Neural progenitor cell (in vitro differentiated cells): ENCODE measurements around the gene PFDN1. TPM values are rescaled to one million over a fixed set of nuclear protein-coding genes. Genes with fewer than 3 reads are reported as not detected.

ENCODE experiments used
- DNase-seq: peaks from one replicate; pipeline ENCODE4 v3.0.0-alpha.2; 2016; ENCODE audit warnings: low spot score
- H2AFZ ChIP-seq: fragments of 200-600 bp; sonication (generic); replicated peaks from 2 replicates; pipeline ENCODE4 v1.6.1; 2016; ENCODE audit warnings: antibody characterized with exemption
- H3F3A ChIP-seq: fragments of 200-600 bp; sonication (generic); 2 replicates; pipeline ENCODE4 v1.6.1; 2016; ENCODE audit warnings: antibody characterized with exemption, low read depth
- H3K27ac ChIP-seq: fragments of 200-600 bp; sonication (generic); 2 replicates; pipeline ENCODE4 v1.5.1; 2016; ENCODE audit warnings: mild to moderate bottlenecking
- H3K27me3 ChIP-seq: fragments of 200-600 bp; sonication (generic); 2 replicates; pipeline ENCODE4 v1.6.1; 2016; ENCODE audit warnings: mild to moderate bottlenecking, moderate library complexity
- H3K36me3 ChIP-seq: fragments of 200-600 bp; sonication (generic); 2 replicates; pipeline ENCODE4 v1.5.1; 2016
- H3K4me1 ChIP-seq: fragments of 200-600 bp; sonication (generic); 2 replicates; pipeline ENCODE4 v1.6.1; 2016; ENCODE audit warnings: mixed run types
- H3K4me2 ChIP-seq: fragments of 200-600 bp; sonication (generic); 2 replicates; pipeline ENCODE4 v1.6.1; 2016
- H3K4me3 ChIP-seq: fragments of 200-600 bp; sonication (generic); 2 replicates; pipeline ENCODE4 v1.5.1; 2016
- H3K79me2 ChIP-seq: fragments of 200-600 bp; sonication (generic); 2 replicates; pipeline ENCODE4 v1.6.1; 2016; ENCODE audit warnings: low read depth
- H3K9ac ChIP-seq: fragments of 200-600 bp; sonication (generic); 2 replicates; pipeline ENCODE4 v1.6.1; 2016
- H3K9me3 ChIP-seq: fragments of 200-600 bp; sonication (generic); 2 replicates; pipeline ENCODE4 v1.5.1; 2016; ENCODE audit warnings: low read depth
- H4K20me1 ChIP-seq: fragments of 200-600 bp; sonication (generic); 2 replicates; pipeline ENCODE4 v1.6.1; 2016; ENCODE audit warnings: low read depth
- H3K27ac Mint-ChIP-seq: 3 replicates; pipeline ENCODE4 v1.8.0; 2021; ENCODE audit warnings: mixed read lengths
- H3K27me3 Mint-ChIP-seq: 2 replicates; pipeline ENCODE4 v1.8.0; 2022; ENCODE audit warnings: low read depth, mild to moderate bottlenecking, inconsistent platforms, moderate library complexity, mixed read lengths; ENCODE audit not compliant: insufficient read depth
- H3K36me3 Mint-ChIP-seq: 3 replicates; pipeline ENCODE4 v1.8.0; 2021; ENCODE audit warnings: mixed read lengths
- H3K4me1 Mint-ChIP-seq: 3 replicates; pipeline ENCODE4 v1.8.0; 2021; ENCODE audit warnings: mixed read lengths
- H3K4me3 Mint-ChIP-seq: 3 replicates; pipeline ENCODE4 v1.8.0; 2021; ENCODE audit warnings: mild to moderate bottlenecking, moderate library complexity, mixed read lengths
- H3K9me3 Mint-ChIP-seq: 3 replicates; pipeline ENCODE4 v1.8.0; 2020; ENCODE audit warnings: mixed read lengths
- EZH2 ChIP-seq: fragments of 200-600 bp; sonication (generic); IDR thresholded peaks from 2 replicates; pipeline ENCODE4 v1.6.1; 2017; ENCODE audit warnings: antibody characterized with exemption, mild to moderate bottlenecking, moderate library complexity
- EZH2phosphoT487 ChIP-seq: fragments of 200-600 bp; sonication (generic); IDR thresholded peaks from 2 replicates; pipeline ENCODE4 v1.6.1; 2017; ENCODE audit warnings: antibody characterized with exemption
- total RNA-seq: library from RNA; depleted of rRNA; stranded (reverse); fragments of >200 nt; gene quantifications from 2 replicates; pipeline ENCODE4 v1.2.3, GENCODE V29; 2015; ENCODE audit warnings: low replicate concordance
- TF ChIP-seq, protein P1 (sequence below): fragments of 200-600 bp; sonication (generic); IDR thresholded peaks from 2 replicates; pipeline ENCODE4 v1.5.1; 2017; ENCODE audit warnings: antibody characterized with exemption, mild to moderate bottlenecking

Gene PFDN1
- total RNA-seq, 1 donor from 2014 or later, result 79.8 TPM

GRCh38 chr5:140339636-140340035 lies 36.7 kb upstream of the PFDN1 start:
- H3F3A ChIP-seq, result no peaks in the 10 kb centered on the region
- Mint-ChIP-seq H3K36me3 (no peaks in the 10 kb centered on the region), H3K27ac (no peak overlapping the region), H3K9me3 (no peaks in the 10 kb centered on the region), H3K4me3 (no peak overlapping the region), H3K4me1 (peaks cover 7% of the 10 kb centered on the region), H3K27me3 (peaks cover 4% of the 10 kb centered on the region)
- H3K4me3 ChIP-seq, result no peak overlapping the region
- H3K79me2 ChIP-seq, result no peaks in the 10 kb centered on the region
- H3K9me3 ChIP-seq, result no peaks in the 10 kb centered on the region
- TF ChIP-seq EZH2 (no peak), EZH2phosphoT487 (no peak)
- TF ChIP-seq, protein P1, sequence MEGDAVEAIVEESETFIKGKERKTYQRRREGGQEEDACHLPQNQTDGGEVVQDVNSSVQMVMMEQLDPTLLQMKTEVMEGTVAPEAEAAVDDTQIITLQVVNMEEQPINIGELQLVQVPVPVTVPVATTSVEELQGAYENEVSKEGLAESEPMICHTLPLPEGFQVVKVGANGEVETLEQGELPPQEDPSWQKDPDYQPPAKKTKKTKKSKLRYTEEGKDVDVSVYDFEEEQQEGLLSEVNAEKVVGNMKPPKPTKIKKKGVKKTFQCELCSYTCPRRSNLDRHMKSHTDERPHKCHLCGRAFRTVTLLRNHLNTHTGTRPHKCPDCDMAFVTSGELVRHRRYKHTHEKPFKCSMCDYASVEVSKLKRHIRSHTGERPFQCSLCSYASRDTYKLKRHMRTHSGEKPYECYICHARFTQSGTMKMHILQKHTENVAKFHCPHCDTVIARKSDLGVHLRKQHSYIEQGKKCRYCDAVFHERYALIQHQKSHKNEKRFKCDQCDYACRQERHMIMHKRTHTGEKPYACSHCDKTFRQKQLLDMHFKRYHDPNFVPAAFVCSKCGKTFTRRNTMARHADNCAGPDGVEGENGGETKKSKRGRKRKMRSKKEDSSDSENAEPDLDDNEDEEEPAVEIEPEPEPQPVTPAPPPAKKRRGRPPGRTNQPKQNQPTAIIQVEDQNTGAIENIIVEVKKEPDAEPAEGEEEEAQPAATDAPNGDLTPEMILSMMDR, result no peak
- no peaks in the 10 kb centered on the region for H3K36me3 ChIP-seq
- no peak overlapping the region for H3K9ac ChIP-seq
- DNase-seq, result no peak
- H3K27me3 ChIP-seq, result peaks cover 6% of the 10 kb centered on the region
- H3K4me2 ChIP-seq, result no peak overlapping the region
- H4K20me1 ChIP-seq, result no peaks in the 10 kb centered on the region
- no peak overlapping the region for H3K27ac ChIP-seq
- H3K4me1 ChIP-seq, result no peaks in the 10 kb centered on the region
- no peak overlapping the region for H2AFZ ChIP-seq

- peaks cover under 1% of the 10 kb centered on the region for H3K36me3 Mint-ChIP-seq
- H3K9ac ChIP-seq, result no peak overlapping the region
- H3K9me3 ChIP-seq, result no peaks in the 10 kb centered on the region
- no peaks in the 10 kb centered on the region for H3K36me3 ChIP-seq
- TF ChIP-seq, protein P1, result no peak
- TF ChIP-seq EZH2 (no peak), EZH2phosphoT487 (no peak)
- no peak overlapping the region for H2AFZ ChIP-seq
- no peak overlapping the region for H3K27ac Mint-ChIP-seq
- H4K20me1 ChIP-seq, result no peaks in the 10 kb centered on the region
- H3K4me1 Mint-ChIP-seq, result peaks cover 7% of the 10 kb centered on the region
- H3K4me3 ChIP-seq, result no peak overlapping the region
- H3K4me2 ChIP-seq, result no peak overlapping the region
- H3K27me3 Mint-ChIP-seq, result peaks cover 4% of the 10 kb centered on the region
- no peaks in the 10 kb centered on the region for H3K4me1 ChIP-seq
- H3K27me3 ChIP-seq, result no peaks in the 10 kb centered on the region
- H3K79me2 ChIP-seq, result no peaks in the 10 kb centered on the region
- no peaks in the 10 kb centered on the region for H3F3A ChIP-seq
- no peak for DNase-seq
- H3K9me3 Mint-ChIP-seq, result no peaks in the 10 kb centered on the region
- no peak overlapping the region for H3K4me3 Mint-ChIP-seq
- H3K27ac ChIP-seq, result no peak overlapping the region
These were observed 36.0 kb upstream of the PFDN1 start for GRCh38 chr5:140338908-140339307.

DNA sequence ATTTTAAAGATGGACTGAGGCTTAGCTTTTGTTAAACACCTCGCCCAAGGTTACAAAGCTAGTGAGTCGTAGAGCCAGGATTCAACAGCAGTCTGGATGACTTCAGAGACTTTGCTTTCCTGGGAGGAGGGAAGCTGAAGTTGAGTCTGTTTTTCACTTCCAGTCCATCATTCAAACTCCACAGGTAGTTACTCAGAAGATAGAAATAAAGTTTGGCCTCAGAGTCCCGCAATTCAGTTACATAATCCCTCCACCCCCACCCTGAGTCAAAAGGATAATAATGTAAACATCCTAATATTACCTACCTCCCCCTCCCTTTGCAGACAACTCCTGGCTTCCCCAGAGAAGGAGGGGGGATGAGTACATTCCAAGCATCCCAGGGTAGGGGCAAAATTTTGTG lies 35.4 kb upstream of the PFDN1 start:
- H4K20me1 ChIP-seq, result no peaks in the 10 kb centered on the region
- H3K9me3 Mint-ChIP-seq, result no peaks in the 10 kb centered on the region
- H3K27me3 ChIP-seq, result no peaks in the 10 kb centered on the region
- no peaks in the 10 kb centered on the region for H3K9me3 ChIP-seq
- no peak overlapping the region for H3K27ac ChIP-seq
- no peaks in the 10 kb centered on the region for H3K4me1 ChIP-seq
- H3K27me3 Mint-ChIP-seq, result peaks cover 4% of the 10 kb centered on the region
- no peak overlapping the region for H3K27ac Mint-ChIP-seq
- no peak overlapping the region for H3K9ac ChIP-seq
- no peak overlapping the region for H2AFZ ChIP-seq
- H3K36me3 ChIP-seq, result no peaks in the 10 kb centered on the region
- H3K4me3 ChIP-seq, result no peak overlapping the region
- no peak overlapping the region for H3K4me2 ChIP-seq
- TF ChIP-seq, protein P1, result no peak
- TF ChIP-seq EZH2phosphoT487 (no peak), EZH2 (no peak)
- no peaks in the 10 kb centered on the region for H3F3A ChIP-seq
- H3K79me2 ChIP-seq, result no peaks in the 10 kb centered on the region
- no peak overlapping the region for H3K4me3 Mint-ChIP-seq
- H3K36me3 Mint-ChIP-seq, result peaks cover 4% of the 10 kb centered on the region
- DNase-seq, result no peak
- peaks cover 7% of the 10 kb centered on the region for H3K4me1 Mint-ChIP-seq
